NCI-H524 (cell line): ENCODE results near the gene CNTNAP5.
A peak's percentile ranks its signal among the peaks of the same experiment; 100 is the strongest.

Source experiments
- DNase-seq, 2 experiments: peaks; one replicate each; lab custom pipeline; 2025; lab: John Stamatoyannopoulos, UW

Gene CNTNAP5

DNA sequence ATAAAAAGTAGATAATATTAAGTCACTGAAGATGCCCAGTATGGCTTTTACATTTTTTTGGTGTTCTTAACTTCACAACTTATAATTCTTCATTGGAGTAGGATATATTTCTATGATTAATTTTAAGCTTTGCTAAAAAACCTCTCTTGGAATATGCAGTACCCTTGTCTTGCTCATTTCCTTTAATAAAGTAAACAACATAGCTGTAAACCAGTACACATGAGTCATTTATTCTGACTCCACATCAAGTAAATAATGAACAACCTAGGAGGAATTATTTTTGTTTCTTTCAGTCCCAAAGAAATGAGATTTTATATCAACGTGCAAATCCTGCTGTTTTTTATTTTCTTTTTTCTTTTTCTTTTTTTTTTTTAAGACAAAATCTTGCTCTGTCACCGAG is 869.1 kb downstream of the CNTNAP5 start:
- DNase-seq: no peak

DNA sequence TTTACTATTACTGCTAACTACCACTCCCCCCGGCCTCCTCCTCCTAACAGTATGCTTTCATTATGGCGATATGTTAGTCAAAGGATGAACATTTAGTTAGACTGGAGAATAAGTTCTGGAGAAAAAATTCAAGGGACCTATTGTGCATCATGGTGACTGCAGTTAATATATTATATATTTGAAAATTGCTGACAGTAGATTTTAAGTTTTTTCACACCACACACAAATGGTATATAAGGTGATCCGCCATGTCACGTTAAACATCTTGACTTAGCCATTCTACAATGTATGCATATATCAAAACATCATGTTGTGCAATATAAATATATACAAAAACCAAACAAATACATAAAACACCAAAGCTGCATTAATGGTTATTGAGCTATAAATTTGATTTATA is 873.7 kb downstream of the CNTNAP5 start:
- no peak for DNase-seq

DNA sequence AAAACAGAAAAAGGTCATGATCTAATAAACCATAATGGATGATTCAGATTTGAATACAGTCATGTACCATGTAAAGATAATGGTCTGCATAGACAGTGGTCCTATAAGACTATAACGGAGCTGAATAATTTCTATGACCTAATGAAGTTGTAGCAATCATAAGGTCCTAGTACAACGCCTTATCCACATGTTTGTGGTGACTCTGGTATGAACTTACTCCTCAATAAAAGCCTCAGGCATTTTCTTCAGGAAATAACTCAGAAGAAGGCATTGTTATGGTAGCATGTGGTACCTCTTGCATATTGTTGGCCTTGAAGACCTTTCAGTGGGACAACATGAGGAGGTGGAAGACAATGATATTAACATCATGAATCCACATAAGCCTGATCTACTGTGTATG is 883.3 kb downstream of the CNTNAP5 start:
- no peak for DNase-seq

DNA sequence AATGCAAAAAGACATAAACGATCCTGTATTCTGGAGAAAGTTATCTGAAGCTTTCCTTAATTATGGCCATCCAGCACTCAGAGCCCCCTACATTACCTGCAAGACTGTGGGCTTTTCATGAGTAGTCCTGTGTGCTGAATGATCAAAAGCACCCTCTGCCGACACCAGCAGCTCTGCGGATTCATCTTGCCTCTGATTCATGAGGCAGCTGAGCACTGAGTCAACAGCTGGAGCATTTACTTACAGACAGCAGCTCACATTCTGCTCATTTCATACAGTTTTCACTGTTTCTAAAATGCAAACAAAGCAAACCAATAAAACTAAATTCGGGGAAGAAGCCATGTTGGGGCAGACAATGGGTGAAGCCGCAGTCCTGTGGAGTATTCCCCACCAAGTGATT is 886.5 kb downstream of the CNTNAP5 start:
- DNase-seq: peak in 1 of 2 experiments; percentile 52

DNA sequence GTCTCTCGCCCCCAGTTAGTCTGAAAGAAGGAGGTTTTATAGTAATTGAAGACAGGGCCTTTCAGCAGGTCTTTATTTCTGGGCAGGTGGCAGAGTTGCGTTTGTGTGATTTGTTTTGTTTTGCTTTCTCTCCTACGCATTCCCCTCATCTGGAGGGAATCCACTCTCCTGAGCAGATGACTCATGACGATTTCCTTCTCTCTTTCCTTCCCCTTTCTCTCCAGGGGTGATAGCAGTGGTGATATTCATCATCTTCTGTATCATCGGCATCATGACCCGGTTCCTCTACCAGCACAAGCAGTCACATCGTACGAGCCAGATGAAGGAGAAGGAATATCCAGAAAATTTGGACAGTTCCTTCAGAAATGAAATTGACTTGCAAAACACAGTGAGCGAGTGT is 888.8 kb downstream of the CNTNAP5 start:
- no peak for DNase-seq

DNA sequence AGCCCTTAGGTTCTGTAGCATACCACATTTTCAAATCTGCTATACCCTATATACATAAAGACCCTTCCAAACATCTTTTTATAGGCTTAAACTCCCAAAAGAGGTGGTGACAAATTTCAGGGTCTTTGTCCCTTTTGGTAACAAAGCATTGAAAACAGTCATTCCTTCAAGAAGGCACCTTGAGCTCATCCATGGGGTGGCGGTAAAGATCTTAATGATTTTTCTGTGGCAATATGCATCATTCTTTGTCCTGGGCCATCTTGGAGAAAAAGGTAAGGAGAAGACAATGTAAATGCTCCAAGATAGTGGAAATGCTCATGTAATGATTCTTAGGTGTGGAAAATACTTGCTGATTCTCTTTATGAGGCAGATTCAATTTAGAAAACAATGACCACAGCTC is 890.5 kb downstream of the CNTNAP5 start:
- no peak for DNase-seq

DNA sequence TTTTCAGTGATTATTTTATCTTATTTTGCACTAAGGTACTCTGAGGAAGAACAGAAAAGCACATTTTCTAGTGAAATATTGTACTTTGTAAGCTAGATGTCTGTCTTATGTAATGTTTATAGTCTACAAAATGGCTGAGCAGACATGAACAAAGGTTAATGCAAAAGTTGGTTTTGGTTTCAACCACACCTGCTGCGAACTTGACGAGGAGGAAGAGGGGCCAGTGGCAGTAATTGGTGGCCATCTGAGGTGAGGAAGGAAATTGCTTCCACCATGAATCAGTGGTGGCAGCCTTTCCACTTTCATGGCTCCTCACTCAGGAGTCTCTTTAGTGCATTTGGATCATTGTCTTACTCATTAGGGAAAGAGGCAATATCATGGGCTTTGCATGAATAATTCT is 894.2 kb downstream of the CNTNAP5 start:
- no peak for DNase-seq

DNA sequence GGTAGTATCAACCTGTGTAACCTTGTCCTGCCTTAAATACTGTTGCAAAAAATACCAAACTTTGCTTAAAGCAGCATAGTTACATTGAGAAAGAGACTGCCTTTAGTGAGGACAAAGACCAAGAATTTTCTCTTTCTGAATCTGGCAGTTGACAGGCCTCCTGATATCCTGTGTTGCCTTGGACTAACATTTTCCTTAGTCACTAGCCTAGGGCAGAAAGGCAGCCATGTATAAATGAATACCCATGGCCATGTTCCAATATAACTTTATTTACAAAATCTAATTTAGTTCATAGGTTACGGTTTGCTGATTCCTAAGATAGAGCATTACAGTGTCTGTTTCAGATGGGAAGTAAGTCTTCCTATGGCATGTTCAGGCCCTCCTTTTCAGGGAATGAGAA is 895.4 kb downstream of the CNTNAP5 start:
- DNase-seq: no peak

DNA sequence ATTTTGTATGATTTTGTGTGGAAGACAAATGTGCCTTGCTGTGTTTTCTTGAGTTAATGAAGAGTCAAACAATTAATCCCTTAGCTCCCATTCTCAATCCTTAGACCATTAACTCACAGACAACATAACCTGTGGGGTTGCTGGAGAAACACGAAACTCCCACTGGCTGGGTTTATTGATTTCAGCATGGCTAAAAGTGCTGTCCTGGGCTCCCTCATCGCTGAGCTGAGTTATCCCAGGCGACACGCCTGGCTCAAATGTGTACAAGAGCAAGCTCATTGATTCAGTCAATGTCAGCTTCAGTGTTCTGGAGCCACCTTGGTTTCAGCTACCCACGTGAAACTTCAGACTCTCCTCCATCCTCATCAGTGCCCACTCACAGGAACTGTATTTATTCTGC is 896.1 kb downstream of the CNTNAP5 start:
- DNase-seq: no peak

DNA sequence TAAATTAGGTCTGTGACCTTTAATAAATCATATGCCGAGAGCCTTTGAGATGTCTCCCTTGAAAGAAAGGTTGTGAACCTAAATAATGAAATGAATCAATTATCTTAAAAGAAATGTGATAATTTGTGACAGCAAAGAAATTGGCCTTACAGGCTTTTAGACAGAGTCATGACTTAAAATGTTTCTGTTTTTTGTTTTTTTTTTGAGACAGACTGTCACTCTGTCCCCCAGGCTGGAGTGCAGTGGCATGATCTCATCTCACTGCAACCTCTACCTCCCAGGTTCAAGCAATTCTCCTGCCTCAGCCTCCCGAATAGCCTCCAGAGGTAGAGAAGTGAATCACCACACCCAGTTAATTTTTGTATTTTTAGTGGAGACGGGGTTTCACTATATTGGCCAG is 898.0 kb downstream of the CNTNAP5 start:
- no peak for DNase-seq

DNA sequence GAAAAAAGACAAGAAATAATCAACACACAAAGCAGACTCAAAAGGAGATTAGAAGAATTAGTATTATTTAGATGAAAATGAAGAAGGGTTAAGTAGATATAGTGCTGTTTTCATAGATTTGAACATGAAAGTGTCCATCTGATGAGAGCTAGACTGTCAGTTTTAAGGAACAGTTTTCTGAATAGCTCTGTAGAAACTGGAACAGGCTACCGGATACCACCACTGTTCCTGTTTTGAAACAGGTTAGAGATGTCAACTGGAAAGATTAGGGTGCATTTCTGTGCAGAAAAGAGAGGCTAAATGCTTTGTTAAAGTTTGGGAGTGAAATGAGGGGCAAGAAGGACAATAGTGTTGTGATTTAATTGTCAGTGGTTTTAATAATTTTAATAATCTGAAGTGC is 908.8 kb downstream of the CNTNAP5 start:
- DNase-seq: no peak

DNA sequence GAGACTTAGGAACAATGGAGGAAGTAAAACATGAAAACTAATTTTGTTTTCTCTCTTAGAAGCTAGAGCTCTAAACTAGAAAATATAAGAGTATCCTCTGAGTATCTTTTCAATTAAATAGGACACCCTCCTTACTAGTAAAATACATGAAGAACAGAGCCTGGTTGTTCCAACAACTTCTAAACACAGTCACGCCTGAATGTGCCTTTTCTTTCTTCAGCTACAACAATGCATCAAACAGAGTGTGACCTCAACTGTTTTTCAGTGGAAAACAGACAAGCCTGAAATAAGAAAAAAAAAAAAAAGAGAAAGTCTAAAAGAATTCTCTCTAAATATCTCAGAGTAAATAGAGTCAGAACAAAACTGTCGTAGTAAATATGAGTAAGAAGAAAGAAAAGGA is 928.8 kb downstream of the CNTNAP5 start:
- DNase-seq: no peak

DNA sequence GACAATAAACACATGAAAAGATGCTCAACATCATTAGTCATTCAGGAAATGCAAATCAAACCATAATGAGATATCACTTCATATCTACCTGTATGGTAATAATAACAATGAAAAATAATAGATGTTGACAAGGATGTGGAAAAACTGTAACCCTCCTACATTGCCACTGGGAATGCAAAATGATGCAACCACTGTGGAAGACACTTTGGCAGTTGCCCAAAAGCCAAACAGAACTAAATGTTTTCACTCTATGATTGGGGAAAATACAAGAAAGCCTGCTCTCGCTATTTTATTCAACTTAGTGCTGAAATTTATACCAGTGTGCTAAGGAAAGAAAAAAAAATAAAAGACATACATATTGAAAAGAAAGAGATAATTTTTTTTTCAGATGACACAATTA is 934.5 kb downstream of the CNTNAP5 start:
- DNase-seq: no peak

DNA sequence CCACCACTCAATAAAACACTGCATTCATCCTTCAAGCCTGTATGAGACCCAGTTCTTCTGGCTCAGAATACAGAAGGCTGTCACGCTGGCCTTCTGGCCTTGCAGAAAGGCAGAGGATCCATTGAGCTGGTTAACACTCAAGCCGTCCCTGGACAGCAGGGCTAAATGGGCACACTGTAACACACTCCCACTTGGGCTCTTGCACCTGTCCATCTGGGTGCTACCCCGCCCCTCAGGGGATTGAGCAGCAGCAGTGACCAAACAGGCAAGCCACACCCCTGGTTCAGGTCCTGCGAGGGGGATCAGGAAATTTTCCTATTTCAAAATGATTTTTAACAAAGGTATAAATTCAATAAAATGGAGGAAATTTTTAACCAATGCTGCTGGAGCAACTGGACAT is 936.0 kb downstream of the CNTNAP5 start:
- DNase-seq: no peak
